HepG2 (cell line): ENCODE results near the gene AGAP1. TPM values are rescaled to one million over a fixed set of nuclear protein-coding genes. Genes with fewer than 3 reads are reported as not detected.

Experiments
- ARID5B ChIP-seq: IDR thresholded peaks from 2 replicates; pipeline ENCODE4 v1.4.0; 2020; ENCODE audit warnings: mild to moderate bottlenecking, missing genetic modification reagents
- CAMTA2 ChIP-seq: sonication (generic); formaldehyde crosslinking; IDR thresholded peaks from 2 replicates; pipeline ENCODE4 v1.4.0; 2020; ENCODE audit warnings: mild to moderate bottlenecking, missing genetic modification reagents, borderline replicate concordance
- EP300 ChIP-seq, 3 experiments: sonication (generic) in 1 of 3; formaldehyde crosslinking in 1 of 3; IDR thresholded peaks; 2 replicates each; pipeline versions ENCODE4 v1.5.1 to v1.6.1; 2011 to 2020; ENCODE audit warnings: low read depth in 2 of 3, low read length in 2 of 3, borderline replicate concordance in 1 of 3, improper control_type of control experiment in 1 of 3, mild to moderate bottlenecking in 1 of 3, missing genetic modification reagents in 1 of 3, moderate library complexity in 1 of 3
- NFE2 ChIP-seq: sonication (generic); formaldehyde crosslinking; IDR thresholded peaks from 2 replicates; pipeline ENCODE4 v1.4.0; 2020; ENCODE audit warnings: missing genetic modification reagents
- NFE2L1 ChIP-seq: sonication (generic); formaldehyde crosslinking; IDR thresholded peaks from 2 replicates; pipeline ENCODE4 v1.4.0; 2020; ENCODE audit warnings: missing genetic modification reagents, mild to moderate bottlenecking, borderline replicate concordance
- RBM22 ChIP-seq: fragments of 200-400 bp; formaldehyde crosslinking; optimal IDR thresholded peaks from 2 replicates; pipeline ENCODE3; 2017; ENCODE audit warnings: mild to moderate bottlenecking, low read length, moderate library complexity
- REL ChIP-seq: sonication (generic); formaldehyde crosslinking; conservative IDR thresholded peaks from 2 replicates; pipeline ENCODE4 v1.8.0; 2022; ENCODE audit warnings: mild to moderate bottlenecking, missing genetic modification reagents, moderate library complexity
- SCMH1 ChIP-seq: sonication (generic); formaldehyde crosslinking; IDR thresholded peaks from 2 replicates; pipeline ENCODE4 v1.9.0; 2021; ENCODE audit warnings: missing genetic modification reagents, mild to moderate bottlenecking, borderline replicate concordance
- YEATS4 ChIP-seq: sonication (generic); formaldehyde crosslinking; IDR thresholded peaks from 2 replicates; pipeline ENCODE4 v1.4.0; 2020; ENCODE audit warnings: missing genetic modification reagents, borderline replicate concordance
- ZBTB46 ChIP-seq: sonication (generic); formaldehyde crosslinking; IDR thresholded peaks from 2 replicates; pipeline ENCODE4 v1.4.0; 2020; ENCODE audit warnings: mild to moderate bottlenecking, missing genetic modification reagents, borderline replicate concordance
- ZNF143 ChIP-seq: sonication (generic); formaldehyde crosslinking; IDR thresholded peaks from 2 replicates; pipeline ENCODE4 v1.4.0; 2020; ENCODE audit warnings: missing genetic modification reagents
- ZNF225 ChIP-seq: sonication (generic); formaldehyde crosslinking; IDR thresholded peaks from 2 replicates; pipeline ENCODE4 v1.4.0; 2020; ENCODE audit warnings: mild to moderate bottlenecking, missing genetic modification reagents
- ZNF256 ChIP-seq: sonication (generic); formaldehyde crosslinking; conservative IDR thresholded peaks from 2 replicates; pipeline ENCODE4 v1.4.0; 2020; ENCODE audit warnings: missing genetic modification reagents
- ZNF274 ChIP-seq: sonication (generic); formaldehyde crosslinking; IDR thresholded peaks from 2 replicates; pipeline ENCODE4 v1.5.1; 2020; ENCODE audit warnings: mild to moderate bottlenecking, missing genetic modification reagents
- ZNF275 ChIP-seq: sonication (generic); formaldehyde crosslinking; IDR thresholded peaks from 2 replicates; pipeline ENCODE4 v1.8.0; 2022; ENCODE audit warnings: missing genetic modification reagents, mild to moderate bottlenecking, inconsistent platforms, borderline replicate concordance
- ZNF33B ChIP-seq: sonication (generic); formaldehyde crosslinking; IDR thresholded peaks from 2 replicates; pipeline ENCODE4 v1.5.1; 2020; ENCODE audit warnings: mild to moderate bottlenecking, missing genetic modification reagents
- ZNF496 ChIP-seq: sonication (generic); formaldehyde crosslinking; IDR thresholded peaks from 2 replicates; pipeline ENCODE4 v1.8.1; 2023; ENCODE audit warnings: mild to moderate bottlenecking, moderate library complexity, missing genetic modification reagents; ENCODE audit not compliant: insufficient replicate concordance
- ZNF652 ChIP-seq: IDR thresholded peaks from 2 replicates; pipeline ENCODE4 v1.6.1; 2016; ENCODE audit warnings: low read depth, borderline replicate concordance
- ZNF788 ChIP-seq: sonication (generic); formaldehyde crosslinking; IDR thresholded peaks from 2 replicates; pipeline ENCODE4 v1.5.0; 2020; ENCODE audit warnings: mild to moderate bottlenecking, missing genetic modification reagents, borderline replicate concordance
- polyA plus RNA-seq, 8 experiments: library from polyadenylated mRNA; depleted of rRNA in 3 of 8; stranded (reverse) in 7 of 8; unstranded in 1 of 8; fragments of >200 nt; fragmentation: Illumina TruSeq in 4 of 8; extraction: Trizol in 4 of 8; gene quantifications; 2 replicates each; pipeline versions ENCODE4 v1.2.1 to v1.2.3, GENCODE V29; 2011 to 2016; ENCODE audit warnings: low read depth in 4 of 8, missing spikeins in 1 of 8, mixed read lengths in 1 of 8; ENCODE audit not compliant: insufficient read depth in 1 of 8
- total RNA-seq, 5 experiments: library from RNA; depleted of rRNA; stranded (reverse); fragments of >200 nt; fragmentation: Illumina TruSeq; extraction: Trizol; gene quantifications; 2 replicates each; pipeline ENCODE4 v1.2.3, GENCODE V29; 2016; ENCODE audit warnings: low read depth in 1 of 5
- TF ChIP-seq, protein P1 (sequence below): sonication (generic); formaldehyde crosslinking; IDR thresholded peaks from 2 replicates; pipeline ENCODE4 v1.5.1; 2020; ENCODE audit warnings: mild to moderate bottlenecking, missing genetic modification reagents, borderline replicate concordance

The AGAP1 gene
- total and polyA plus RNA-seq, 2 of the 13 experiments (the other 11 are each of a cell fraction or from before 2014, with no cell fraction given), result 21.2 to 32.7 TPM

- TF ChIP-seq ARID5B (CRISPR knock-in tag), result no peak
- peak; percentile 26; the same call in 1 of the 2 replicates for TF ChIP-seq ZNF274 (CRISPR knock-in tag)
- no peak for TF ChIP-seq ZBTB46 (CRISPR knock-in tag)
- TF ChIP-seq RBM22, result no peak
- 0 out of 2 replicates have a peak, but pooled peaks have one; percentile 13 for TF ChIP-seq CAMTA2 (CRISPR knock-in tag)
- TF ChIP-seq, protein P1, sequence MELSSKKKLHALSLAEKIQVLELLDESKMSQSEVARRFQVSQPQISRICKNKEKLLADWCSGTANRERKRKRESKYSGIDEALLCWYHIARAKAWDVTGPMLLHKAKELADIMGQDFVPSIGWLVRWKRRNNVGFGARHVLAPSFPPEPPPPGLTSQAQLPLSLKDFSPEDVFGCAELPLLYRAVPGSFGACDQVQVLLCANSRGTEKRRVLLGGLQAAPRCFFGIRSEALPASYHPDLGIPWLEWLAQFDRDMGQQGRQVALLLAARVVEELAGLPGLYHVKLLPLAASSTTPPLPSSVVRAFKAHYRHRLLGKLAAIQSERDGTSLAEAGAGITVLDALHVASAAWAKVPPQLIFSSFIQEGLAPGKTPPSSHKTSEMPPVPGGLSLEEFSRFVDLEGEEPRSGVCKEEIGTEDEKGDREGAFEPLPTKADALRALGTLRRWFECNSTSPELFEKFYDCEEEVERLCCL, result 0 out of 2 replicates have a peak, but pooled peaks have one; percentile 13
- TF ChIP-seq SCMH1 (CRISPR knock-in tag), result no peak
- no peak for TF ChIP-seq ZNF496 (CRISPR knock-in tag)
- no peak for TF ChIP-seq NFE2
- TF ChIP-seq REL (CRISPR knock-in tag), result no peak
- no peak for TF ChIP-seq ZNF256 (CRISPR knock-in tag)
- TF ChIP-seq ZNF143 (CRISPR knock-in tag), result no peak
- no peak for TF ChIP-seq ZNF652 (CRISPR knock-in tag)
- no peak for TF ChIP-seq NFE2L1 (CRISPR knock-in tag)
- no peak for TF ChIP-seq ZNF788 (CRISPR knock-in tag)
- TF ChIP-seq ZNF33B (CRISPR knock-in tag), result no peak
- TF ChIP-seq YEATS4, result no peak
- TF ChIP-seq ZNF225 (CRISPR knock-in tag), result no peak
- no peak for TF ChIP-seq EP300 (IDR thresholded peaks at IDR 0.05; ENCODE audit: low read depth in 2 of 2, low read length in 2 of 2)
- TF ChIP-seq EP300 (CRISPR knock-in tag; IDR thresholded peaks at IDR 0.05; ENCODE audit: borderline replicate concordance), result no peak
- TF ChIP-seq ZNF275, result no peak
These were observed 1.8 kb downstream of the AGAP1 start (continued) for GRCh38 chr2:235495373-235496238.
